Measurements from ENCODE around the gene RETREG3. TPM values are rescaled to one million over a fixed set of nuclear protein-coding genes. Genes with fewer than 3 reads are reported as not detected.

The RETREG3 gene
- polyA plus RNA-seq, 1 donor from 2014 or later: 34.6 TPM

DNA sequence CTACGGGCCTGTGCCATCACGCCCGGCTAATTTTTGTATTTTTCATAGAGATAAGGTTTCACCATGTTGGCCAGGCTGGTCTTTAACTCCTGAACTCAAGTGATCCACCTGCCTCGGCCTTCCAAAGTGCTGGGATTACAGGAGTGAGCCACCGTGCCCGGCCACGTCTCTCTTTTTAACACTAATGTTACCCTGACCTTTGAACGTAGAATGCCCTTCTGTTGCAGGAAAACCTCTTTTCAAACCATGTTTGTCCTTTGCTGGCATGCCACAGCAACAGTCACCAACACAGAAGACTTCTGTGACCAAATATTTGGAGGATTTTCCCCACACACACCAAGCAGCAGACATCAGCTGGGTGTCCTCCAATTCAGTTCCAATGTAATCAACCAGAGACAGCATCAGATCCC, 64.3 kb downstream of the RETREG3 start:
- Histone ChIP-seq H3K9me2 (ENCODE audit: insufficient read depth, low read length) (no peaks in the 10 kb centered on the region), H3K4me3 (ENCODE audit: low read length) (no peak overlapping the region), H3F3A (ENCODE audit: insufficient read depth, low read length, poor library complexity, severe bottlenecking) (no peaks in the 10 kb centered on the region), H3K9me3 (ENCODE audit: low read length) (no peaks in the 10 kb centered on the region), H3K27ac (ENCODE audit: low read length) (no peak overlapping the region), H2AFZ (ENCODE audit: low read depth, low read length) (no peak overlapping the region), H3K36me3 (ENCODE audit: insufficient read depth, low read length) (no peaks in the 10 kb centered on the region), H3K27me3 (ENCODE audit: insufficient read depth, low read depth, low read length) (no peaks in the 10 kb centered on the region), H4K20me1 (ENCODE audit: insufficient read depth) (no peaks in the 10 kb centered on the region), H3K9ac (ENCODE audit: low read length) (no peak overlapping the region), H3K4me2 (ENCODE audit: low read length) (no peak overlapping the region), H3K79me2 (replicated peaks; ENCODE audit: insufficient read depth, low read length) (no peaks in the 10 kb centered on the region)
- TF ChIP-seq MXI1 (conservative IDR thresholded peaks at IDR 0.05; ENCODE audit: poor library complexity, severe bottlenecking) (no peak), EP300 (conservative IDR thresholded peaks at IDR 0.05; ENCODE audit: poor library complexity, severe bottlenecking) (no peak), RAD21 (conservative IDR thresholded peaks at IDR 0.05) (no peak), POLR2AphosphoS5 (IDR thresholded peaks at IDR 0.05) (no peak), SMC3 (conservative IDR thresholded peaks at IDR 0.05; ENCODE audit: poor library complexity) (no peak), CTCF (IDR thresholded peaks at IDR 0.05; ENCODE audit: poor library complexity, severe bottlenecking) (no peak), EZH2 (IDR thresholded peaks at IDR 0.05; ENCODE audit: borderline replicate concordance, insufficient read depth, low read length, poor library complexity, severe bottlenecking) (no peak), TAF1 (IDR thresholded peaks at IDR 0.05; ENCODE audit: low read depth) (no peak)
- TF ChIP-seq, protein P1, sequence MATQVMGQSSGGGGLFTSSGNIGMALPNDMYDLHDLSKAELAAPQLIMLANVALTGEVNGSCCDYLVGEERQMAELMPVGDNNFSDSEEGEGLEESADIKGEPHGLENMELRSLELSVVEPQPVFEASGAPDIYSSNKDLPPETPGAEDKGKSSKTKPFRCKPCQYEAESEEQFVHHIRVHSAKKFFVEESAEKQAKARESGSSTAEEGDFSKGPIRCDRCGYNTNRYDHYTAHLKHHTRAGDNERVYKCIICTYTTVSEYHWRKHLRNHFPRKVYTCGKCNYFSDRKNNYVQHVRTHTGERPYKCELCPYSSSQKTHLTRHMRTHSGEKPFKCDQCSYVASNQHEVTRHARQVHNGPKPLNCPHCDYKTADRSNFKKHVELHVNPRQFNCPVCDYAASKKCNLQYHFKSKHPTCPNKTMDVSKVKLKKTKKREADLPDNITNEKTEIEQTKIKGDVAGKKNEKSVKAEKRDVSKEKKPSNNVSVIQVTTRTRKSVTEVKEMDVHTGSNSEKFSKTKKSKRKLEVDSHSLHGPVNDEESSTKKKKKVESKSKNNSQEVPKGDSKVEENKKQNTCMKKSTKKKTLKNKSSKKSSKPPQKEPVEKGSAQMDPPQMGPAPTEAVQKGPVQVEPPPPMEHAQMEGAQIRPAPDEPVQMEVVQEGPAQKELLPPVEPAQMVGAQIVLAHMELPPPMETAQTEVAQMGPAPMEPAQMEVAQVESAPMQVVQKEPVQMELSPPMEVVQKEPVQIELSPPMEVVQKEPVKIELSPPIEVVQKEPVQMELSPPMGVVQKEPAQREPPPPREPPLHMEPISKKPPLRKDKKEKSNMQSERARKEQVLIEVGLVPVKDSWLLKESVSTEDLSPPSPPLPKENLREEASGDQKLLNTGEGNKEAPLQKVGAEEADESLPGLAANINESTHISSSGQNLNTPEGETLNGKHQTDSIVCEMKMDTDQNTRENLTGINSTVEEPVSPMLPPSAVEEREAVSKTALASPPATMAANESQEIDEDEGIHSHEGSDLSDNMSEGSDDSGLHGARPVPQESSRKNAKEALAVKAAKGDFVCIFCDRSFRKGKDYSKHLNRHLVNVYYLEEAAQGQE (IDR thresholded peaks at IDR 0.05; ENCODE audit: borderline replicate concordance): no peak

- H3K9me2 ChIP-seq (ENCODE audit: insufficient read depth, low read length): no peaks in the 10 kb centered on the region
Observed at GRCh38 chr17:42543190-42544079, 65.7 kb downstream of the RETREG3 start.

More at GRCh38 chr17:42543190-42544079, 65.7 kb downstream of the RETREG3 start:
- H3K36me3 ChIP-seq (ENCODE audit: insufficient read depth, low read length): no peaks in the 10 kb centered on the region
- no peak overlapping the region for H3K4me2 ChIP-seq (ENCODE audit: low read length)
- no peak for TF ChIP-seq SMC3 (conservative IDR thresholded peaks at IDR 0.05; ENCODE audit: poor library complexity)
- no peak for TF ChIP-seq EZH2 (IDR thresholded peaks at IDR 0.05; ENCODE audit: borderline replicate concordance, insufficient read depth, low read length, poor library complexity, severe bottlenecking)
- TF ChIP-seq POLR2AphosphoS5 (IDR thresholded peaks at IDR 0.05): no peak
- no peak for TF ChIP-seq EP300 (conservative IDR thresholded peaks at IDR 0.05; ENCODE audit: poor library complexity, severe bottlenecking)
- no peak for TF ChIP-seq TAF1 (IDR thresholded peaks at IDR 0.05; ENCODE audit: low read depth)
- no peak for TF ChIP-seq MXI1 (conservative IDR thresholded peaks at IDR 0.05; ENCODE audit: poor library complexity, severe bottlenecking)
- TF ChIP-seq RAD21 (conservative IDR thresholded peaks at IDR 0.05): no peak
- H3K9me3 ChIP-seq (ENCODE audit: low read length): no peaks in the 10 kb centered on the region
- H3K4me3 ChIP-seq (ENCODE audit: low read length): no peak overlapping the region
- no peaks in the 10 kb centered on the region for H3F3A ChIP-seq (ENCODE audit: insufficient read depth, low read length, poor library complexity, severe bottlenecking)
- no peaks in the 10 kb centered on the region for H3K79me2 ChIP-seq (replicated peaks; ENCODE audit: insufficient read depth, low read length)
- no peak overlapping the region for H3K27ac ChIP-seq (ENCODE audit: low read length)
- H3K9ac ChIP-seq (ENCODE audit: low read length): no peak overlapping the region
- no peaks in the 10 kb centered on the region for H4K20me1 ChIP-seq (ENCODE audit: insufficient read depth)
- no peak overlapping the region for H2AFZ ChIP-seq (ENCODE audit: low read depth, low read length)
- no peaks in the 10 kb centered on the region for H3K27me3 ChIP-seq (ENCODE audit: insufficient read depth, low read depth, low read length)

All from neural cell (in vitro differentiated cells).